Bronchial smooth muscle cell (primary cell): Measurements from ENCODE around the gene ZCWPW1. TPM values are rescaled to one million over a fixed set of nuclear protein-coding genes. Genes with fewer than 3 reads are reported as not detected.

Experiments
- total RNA-seq: library from RNA; depleted of rRNA; stranded (reverse); fragments of >200 nt; gene quantifications from 2 replicates; pipeline ENCODE4 v1.2.1, GENCODE V29; 2014

Gene ZCWPW1, protein sequence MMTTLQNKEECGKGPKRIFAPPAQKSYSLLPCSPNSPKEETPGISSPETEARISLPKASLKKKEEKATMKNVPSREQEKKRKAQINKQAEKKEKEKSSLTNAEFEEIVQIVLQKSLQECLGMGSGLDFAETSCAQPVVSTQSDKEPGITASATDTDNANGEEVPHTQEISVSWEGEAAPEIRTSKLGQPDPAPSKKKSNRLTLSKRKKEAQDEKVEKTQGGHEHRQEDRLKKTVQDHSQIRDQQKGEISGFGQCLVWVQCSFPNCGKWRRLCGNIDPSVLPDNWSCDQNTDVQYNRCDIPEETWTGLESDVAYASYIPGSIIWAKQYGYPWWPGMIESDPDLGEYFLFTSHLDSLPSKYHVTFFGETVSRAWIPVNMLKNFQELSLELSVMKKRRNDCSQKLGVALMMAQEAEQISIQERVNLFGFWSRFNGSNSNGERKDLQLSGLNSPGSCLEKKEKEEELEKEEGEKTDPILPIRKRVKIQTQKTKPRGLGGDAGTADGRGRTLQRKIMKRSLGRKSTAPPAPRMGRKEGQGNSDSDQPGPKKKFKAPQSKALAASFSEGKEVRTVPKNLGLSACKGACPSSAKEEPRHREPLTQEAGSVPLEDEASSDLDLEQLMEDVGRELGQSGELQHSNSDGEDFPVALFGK
- 2.1 and 2.7 TPM in 2 replicates for total RNA-seq

DNA sequence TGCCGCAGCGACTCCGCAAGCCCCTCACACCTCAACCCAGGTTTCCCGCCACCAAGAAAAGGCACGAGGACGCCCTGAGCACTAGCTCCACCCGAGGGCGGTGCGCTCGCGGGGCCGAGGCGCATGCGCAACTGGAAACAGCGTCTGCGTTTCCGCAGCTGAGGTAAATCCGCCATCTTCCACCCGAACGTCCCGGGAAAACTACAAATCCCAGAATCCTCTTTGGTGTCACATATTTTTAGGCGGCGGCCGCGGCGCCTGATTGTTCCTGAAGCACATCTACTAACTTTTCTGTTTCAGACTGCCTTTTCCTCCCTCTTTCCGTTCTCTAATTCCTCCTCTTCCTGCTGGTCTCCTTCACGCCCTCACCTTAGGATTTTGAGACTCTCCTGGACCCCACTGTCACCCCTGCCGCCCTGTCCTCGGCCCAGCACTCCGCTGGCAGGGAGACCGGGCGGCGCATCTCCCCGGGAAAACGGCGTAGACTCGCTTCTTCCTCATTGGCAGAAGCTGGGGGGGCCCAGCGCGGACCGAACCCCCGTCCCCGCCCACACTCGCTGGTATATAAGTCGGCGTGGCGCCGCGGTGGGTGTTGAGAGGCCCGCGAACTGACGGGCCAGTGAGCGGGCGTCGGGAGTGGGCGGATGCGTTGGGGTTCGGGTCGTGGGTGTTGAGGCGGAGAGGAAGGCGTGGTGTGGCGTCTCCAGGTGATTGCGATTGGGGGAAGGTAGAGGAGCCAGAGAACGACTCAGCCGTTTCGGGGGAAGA, at the start of gene ZCWPW1:
ZCWPW1 (minus strand) TSS at position 505 of the 768 bp plus-strand sequence. CDS start 8,054 bp downstream, outside the sequence.

DNA sequence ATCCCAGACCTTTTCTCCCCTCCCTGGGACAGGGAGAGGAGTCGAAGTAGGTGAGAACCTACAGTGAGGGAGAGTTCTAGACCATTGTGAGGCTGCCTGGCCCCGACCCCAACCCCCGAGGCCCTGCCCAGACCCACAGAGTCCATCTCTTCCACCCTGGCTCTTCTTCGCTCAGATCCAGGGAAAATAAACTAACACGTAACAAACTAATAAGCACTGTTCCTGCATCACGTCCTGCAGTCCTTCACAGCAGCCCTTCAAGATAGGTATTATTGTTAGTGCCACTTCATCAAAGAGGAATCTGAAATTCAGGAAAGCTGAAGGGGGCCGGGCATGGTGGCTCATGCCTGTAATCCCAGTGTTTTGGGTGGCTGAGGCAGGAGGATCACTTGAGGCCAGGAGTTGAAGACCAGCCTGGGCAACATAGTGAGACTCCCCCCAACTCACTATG, 35.7 kb upstream of the ZCWPW1 start, which contains the start of gene SPACDR:
SPACDR (minus strand) TSS at position 51 of the 451 bp plus-strand sequence. CDS start 235 bp downstream, outside the sequence.

DNA sequence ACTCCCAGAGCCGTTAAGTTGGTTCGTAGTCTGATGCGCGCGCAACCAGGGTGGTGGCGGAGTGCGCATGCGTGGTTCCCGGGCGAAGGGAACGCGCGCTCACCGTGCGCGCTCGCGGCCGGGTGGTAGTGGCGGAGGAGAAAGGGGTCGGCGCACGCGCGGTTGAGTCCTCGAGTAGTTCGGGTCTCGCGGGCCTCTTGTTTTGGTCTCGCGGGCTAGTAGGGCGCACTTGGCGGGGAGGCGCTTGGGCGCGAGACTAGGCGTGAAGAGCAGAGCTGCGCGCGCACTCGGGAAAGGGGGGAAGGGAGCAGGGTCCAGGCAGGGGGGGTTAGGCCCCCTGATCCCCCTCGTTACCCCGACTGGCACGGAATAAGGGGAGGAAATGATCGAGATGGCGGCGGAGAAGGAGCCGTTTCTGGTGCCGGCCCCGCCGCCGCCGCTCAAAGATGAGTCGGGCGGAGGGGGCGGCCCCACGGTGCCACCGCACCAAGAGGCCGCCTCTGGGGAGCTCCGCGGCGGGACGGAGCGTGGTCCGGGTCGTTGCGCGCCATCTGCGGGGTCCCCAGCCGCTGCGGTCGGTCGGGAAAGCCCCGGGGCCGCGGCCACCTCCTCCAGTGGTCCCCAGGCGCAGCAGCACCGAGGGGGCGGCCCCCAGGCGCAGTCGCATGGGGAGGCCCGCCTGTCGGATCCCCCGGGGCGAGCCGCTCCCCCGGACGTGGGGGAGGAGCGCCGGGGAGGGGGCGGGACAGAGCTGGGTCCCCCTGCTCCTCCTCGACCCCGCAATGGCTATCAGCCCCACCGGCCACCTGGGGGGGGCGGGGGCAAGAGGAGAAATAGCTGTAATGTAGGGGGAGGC, 1.4 kb upstream of the ZCWPW1 start, which contains the start of gene MEPCE:
MEPCE (plus strand) TSS at position 195 of the 856 bp plus-strand sequence; CDS start at position 383, 188 bp downstream.

DNA sequence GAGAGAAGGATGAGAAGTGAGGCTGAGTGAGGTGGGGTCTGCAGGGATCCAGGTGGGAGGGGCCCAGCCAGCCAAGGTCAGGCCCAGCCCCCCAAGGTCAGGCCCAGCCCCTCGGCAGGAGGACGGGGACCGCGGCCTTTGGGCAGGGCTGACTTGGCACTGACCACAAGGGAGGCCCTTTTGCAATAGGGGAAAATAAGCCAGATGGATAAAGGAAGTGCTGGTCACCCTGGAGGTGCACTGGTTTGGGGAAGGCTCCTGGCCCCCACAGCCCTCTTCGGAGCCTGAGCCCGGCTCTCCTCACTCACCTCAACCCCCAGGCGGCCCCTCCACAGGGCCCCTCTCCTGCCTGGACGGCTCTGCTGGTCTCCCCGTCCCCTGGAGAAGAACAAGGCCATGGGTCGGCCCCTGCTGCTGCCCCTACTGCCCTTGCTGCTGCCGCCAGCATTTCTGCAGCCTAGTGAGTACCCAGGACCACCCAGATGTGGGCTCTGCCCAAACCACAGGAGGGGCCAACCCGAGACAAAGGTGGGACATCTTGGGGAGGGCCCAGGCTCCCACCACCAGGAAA, 55.2 kb downstream of the ZCWPW1 start, which contains the start of gene PILRA:
PILRA (plus strand) TSS at position 227 of the 571 bp plus-strand sequence; CDS start at position 397, 170 bp downstream.

DNA sequence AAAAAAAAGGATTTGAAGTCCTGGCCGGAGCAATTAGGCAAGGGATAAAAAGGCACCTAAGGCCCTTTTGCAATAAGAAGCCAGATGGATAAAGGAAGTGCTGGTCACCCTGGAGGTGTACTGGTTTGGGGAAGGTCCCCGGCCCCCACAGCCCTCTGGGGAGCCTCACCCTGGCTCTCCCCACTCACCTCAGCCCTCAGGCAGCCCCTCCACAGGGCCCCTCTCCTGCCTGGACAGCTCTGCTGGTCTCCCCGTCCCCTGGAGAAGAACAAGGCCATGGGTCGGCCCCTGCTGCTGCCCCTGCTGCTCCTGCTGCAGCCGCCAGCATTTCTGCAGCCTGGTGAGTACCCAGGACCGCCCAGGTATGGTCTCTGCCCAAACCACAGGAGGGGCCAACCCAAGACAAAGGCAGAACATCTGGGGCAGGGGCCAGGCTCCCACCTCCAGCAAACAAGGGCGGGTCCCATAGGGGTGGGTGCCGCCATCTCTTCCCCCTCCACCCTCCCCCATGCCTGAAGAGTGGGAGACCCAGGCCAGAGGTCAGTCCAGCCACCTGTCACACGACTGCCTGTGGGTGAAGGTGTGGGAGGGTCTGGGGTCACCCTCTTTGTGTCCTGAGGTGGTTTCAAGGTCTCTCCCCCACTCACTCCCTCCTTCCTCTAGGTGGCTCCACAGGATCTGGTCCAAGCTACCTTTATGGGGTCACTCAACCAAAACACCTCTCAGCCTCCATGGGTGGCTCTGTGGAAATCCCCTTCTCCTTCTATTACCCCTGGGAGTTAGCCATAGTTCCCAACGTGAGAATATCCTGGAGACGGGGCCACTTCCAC, 70.3 kb downstream of the ZCWPW1 start, which contains the start of gene PILRB:
PILRB (plus strand) TSS at position 91 of the 830 bp plus-strand sequence; CDS start at position 277, 186 bp downstream.

Other genes with a start within 250 kb of the ZCWPW1 start
- not detected in 2 replicates for gene PVRIG, start 208.8 kb downstream of the ZCWPW1 start, total RNA-seq
- not detected in 2 replicates for gene SPDYE3, start 121.0 kb downstream of the ZCWPW1 start, total RNA-seq
- gene PILRB, start 70.6 kb downstream of the ZCWPW1 start, total RNA-seq, result 5.0 and 5.4 TPM in 2 replicates
- 0.26 and 0.32 TPM in 2 replicates for gene PILRA, start 55.2 kb downstream of the ZCWPW1 start, total RNA-seq
- gene MEPCE, start 1.1 kb upstream of the ZCWPW1 start, total RNA-seq, result 29.6 and 31.0 TPM in 2 replicates
- 5.9 and 11.8 TPM in 2 replicates for gene PPP1R35, start 7.8 kb upstream of the ZCWPW1 start, total RNA-seq
- 0.17 and 0.32 TPM in 2 replicates for gene SPACDR, start 35.6 kb upstream of the ZCWPW1 start, total RNA-seq
- 7.5 and 14.5 TPM in 2 replicates for gene TSC22D4, start 50.5 kb upstream of the ZCWPW1 start, total RNA-seq
- 2.0 and 2.4 TPM in 2 replicates for gene NYAP1, start 55.2 kb upstream of the ZCWPW1 start, total RNA-seq
- gene AGFG2, start 110.5 kb upstream of the ZCWPW1 start, total RNA-seq, result 3.0 and 4.3 TPM in 2 replicates
- 0.16 TPM in 1 of 2 replicates, not detected in the other for gene SAP25, start 145.2 kb upstream of the ZCWPW1 start, total RNA-seq
- gene LRCH4, start 157.4 kb upstream of the ZCWPW1 start, total RNA-seq, result 9.0 and 9.6 TPM in 2 replicates
- 0.43 and 0.47 TPM in 2 replicates for gene FBXO24, start 157.6 kb upstream of the ZCWPW1 start, total RNA-seq
- 102 and 107 TPM in 2 replicates for gene PCOLCE, start 173.7 kb upstream of the ZCWPW1 start, total RNA-seq
- gene MOSPD3, start 183.8 kb upstream of the ZCWPW1 start, total RNA-seq, result 4.0 and 5.4 TPM in 2 replicates
- 0.26 TPM in 1 of 2 replicates, not detected in the other for gene TFR2, start 212.8 kb upstream of the ZCWPW1 start, total RNA-seq
- not detected in 2 replicates for gene ACTL6B, start 227.7 kb upstream of the ZCWPW1 start, total RNA-seq
- gene GNB2, start 245.0 kb upstream of the ZCWPW1 start, total RNA-seq, result 53.9 and 54.8 TPM in 2 replicates